Keratinocyte (primary cell): ENCODE results near the gene OPN4. TPM values are rescaled to one million over a fixed set of nuclear protein-coding genes. Genes with fewer than 3 reads are reported as not detected.

ENCODE experiments used
- DNase-seq: peaks from one replicate; pipeline ENCODE4 v3.0.0-alpha.2; 2011; ENCODE audit warnings: low read depth, missing footprints, low spot score
- FAIRE-seq: peaks from 2 replicates; lab custom pipeline; 2011; peaks lifted over from hg19 to GRCh38; lab: Jason Lieb, UNC
- H2AFZ ChIP-seq: 2 replicates; pipeline ENCODE4 v1.6.0; 2012; ENCODE audit warnings: low read length, control low read depth, inconsistent platforms; ENCODE audit not compliant: control insufficient read depth
- H3K27ac ChIP-seq: 2 replicates; pipeline ENCODE4 v1.5.1; 2011; ENCODE audit warnings: low read length; ENCODE audit not compliant: control insufficient read depth, insufficient read depth
- H3K27me3 ChIP-seq: 3 replicates; pipeline ENCODE4 v1.6.0; 2011; ENCODE audit warnings: low read length; ENCODE audit not compliant: control insufficient read depth, insufficient read depth; ENCODE audit errors: extremely low read depth
- H3K36me3 ChIP-seq, 2 experiments: 2 replicates in 1 of 2; 3 replicates in 1 of 2; pipeline ENCODE4 v1.5.1; 2011; ENCODE audit warnings: low read length in 2 of 2, mild to moderate bottlenecking in 1 of 2; ENCODE audit not compliant: control insufficient read depth in 2 of 2, insufficient read depth in 2 of 2; ENCODE audit errors: extremely low read depth in 1 of 2
- H3K4me1 ChIP-seq: 3 replicates; pipeline ENCODE4 v1.5.1; 2011; ENCODE audit warnings: low read length; ENCODE audit not compliant: control insufficient read depth, insufficient read depth; ENCODE audit errors: extremely low read depth
- H3K4me2 ChIP-seq: 3 replicates; pipeline ENCODE4 v1.6.0; 2011; ENCODE audit warnings: low read depth, low read length; ENCODE audit not compliant: control insufficient read depth, insufficient read depth; ENCODE audit errors: extremely low read depth
- H3K4me3 ChIP-seq, 3 experiments: fragments of 200-600 bp in 1 of 3; sonication (generic) in 1 of 3; 2 replicates in 2 of 3; 3 replicates in 1 of 3; pipeline ENCODE4 v1.5.1; 2011 to 2016; ENCODE audit warnings: low read length in 3 of 3, mild to moderate bottlenecking in 3 of 3, control low read depth in 2 of 3, inconsistent platforms in 1 of 3, low read depth in 1 of 3, mixed read lengths in 1 of 3, mixed run types in 1 of 3, moderate library complexity in 1 of 3; ENCODE audit not compliant: control insufficient read depth in 2 of 3, insufficient read depth in 2 of 3; ENCODE audit errors: extremely low read depth in 1 of 3
- H3K79me2 ChIP-seq: 2 replicates; pipeline ENCODE4 v1.6.0; 2012; ENCODE audit warnings: low read length; ENCODE audit not compliant: control insufficient read depth, insufficient read depth
- H3K9ac ChIP-seq: 3 replicates; pipeline ENCODE4 v1.6.0; 2011; ENCODE audit warnings: low read length; ENCODE audit not compliant: control insufficient read depth, insufficient read depth; ENCODE audit errors: extremely low read depth
- H3K9me1 ChIP-seq: 3 replicates; pipeline ENCODE4 v1.6.0; 2011; ENCODE audit warnings: low read length; ENCODE audit not compliant: control insufficient read depth, insufficient read depth; ENCODE audit errors: extremely low read depth
- H3K9me3 ChIP-seq: 2 replicates; pipeline ENCODE4 v1.5.1; 2012; ENCODE audit warnings: low read depth, low read length; ENCODE audit not compliant: control insufficient read depth
- H4K20me1 ChIP-seq: 3 replicates; pipeline ENCODE4 v1.6.0; 2011; ENCODE audit warnings: low read length; ENCODE audit not compliant: control insufficient read depth, insufficient read depth; ENCODE audit errors: extremely low read depth
- EZH2 ChIP-seq: IDR thresholded peaks from one replicate; pipeline ENCODE4 v1.6.1; 2012; ENCODE audit warnings: inconsistent platforms, mild to moderate bottlenecking, low read length, moderate library complexity
- dilution Hi-C: fragments of 300-500 bp; cut with MboI; formaldehyde crosslinking; loops from one replicate; pipeline ENCODE4 v1.7.0; 2020; ENCODE audit warnings: low sequenced_read_pairs; ENCODE audit not compliant: extremely low pct_ligation_motif_present
- polyA minus RNA-seq, 3 experiments: library from RNA; depleted of rRNA, polyadenylated mRNA; stranded (reverse); fragments of >200 nt; gene quantifications; 1 replicate in 1 of 3; 2 replicates in 1 of 3; 3 replicates in 1 of 3; pipeline ENCODE4 v1.2.3, GENCODE V29; 2011
- polyA plus RNA-seq, 5 experiments: library from polyadenylated mRNA; depleted of rRNA in 3 of 5; stranded (reverse) in 3 of 5; stranded (forward) in 1 of 5; unstranded in 1 of 5; fragments of >200 nt; gene quantifications; 1 replicate in 1 of 5; 2 replicates in 3 of 5; 3 replicates in 1 of 5; pipeline versions ENCODE4 v1.2.1 to v1.2.3, GENCODE V29; 2011 to 2012; ENCODE audit warnings: missing spikeins in 2 of 5, low read depth in 1 of 5, low replicate concordance in 1 of 5
- TF ChIP-seq, protein P1 (sequence below), 3 experiments: IDR thresholded peaks in 1 of 3; conservative IDR thresholded peaks in 1 of 3; optimal IDR thresholded peaks in 1 of 3; 2 replicates in 2 of 3; 3 replicates in 1 of 3; pipeline versions ENCODE3 to v1.5.1; 2011; ENCODE audit warnings: low read length in 3 of 3, mild to moderate bottlenecking in 3 of 3, moderate library complexity in 2 of 3, control low read depth in 1 of 3, inconsistent platforms in 1 of 3; ENCODE audit not compliant: insufficient read depth in 2 of 3; ENCODE audit errors: extremely low read depth in 1 of 3

The OPN4 gene, protein sequence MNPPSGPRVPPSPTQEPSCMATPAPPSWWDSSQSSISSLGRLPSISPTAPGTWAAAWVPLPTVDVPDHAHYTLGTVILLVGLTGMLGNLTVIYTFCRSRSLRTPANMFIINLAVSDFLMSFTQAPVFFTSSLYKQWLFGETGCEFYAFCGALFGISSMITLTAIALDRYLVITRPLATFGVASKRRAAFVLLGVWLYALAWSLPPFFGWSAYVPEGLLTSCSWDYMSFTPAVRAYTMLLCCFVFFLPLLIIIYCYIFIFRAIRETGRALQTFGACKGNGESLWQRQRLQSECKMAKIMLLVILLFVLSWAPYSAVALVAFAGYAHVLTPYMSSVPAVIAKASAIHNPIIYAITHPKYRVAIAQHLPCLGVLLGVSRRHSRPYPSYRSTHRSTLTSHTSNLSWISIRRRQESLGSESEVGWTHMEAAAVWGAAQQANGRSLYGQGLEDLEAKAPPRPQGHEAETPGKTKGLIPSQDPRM
- polyA plus RNA-seq (not detected in 3 replicates), polyA minus RNA-seq (not detected in 3 replicates)
- not detected for polyA plus RNA-seq (2011; ENCODE audit: low read depth)
- not detected in 2 replicates for polyA plus RNA-seq (2011; cell fraction: cytosol; rRNA removed)
- not detected in 2 replicates for polyA plus RNA-seq (2011; cell fraction: nucleus; rRNA removed)
- polyA plus RNA-seq (2012; ENCODE audit: low replicate concordance), result not detected in 2 replicates
- not detected for polyA minus RNA-seq (2011; cell fraction: cytosol; rRNA and poly(A)+ RNA removed)
- not detected in 2 replicates for polyA minus RNA-seq (2011; cell fraction: nucleus; rRNA and poly(A)+ RNA removed)

DNA sequence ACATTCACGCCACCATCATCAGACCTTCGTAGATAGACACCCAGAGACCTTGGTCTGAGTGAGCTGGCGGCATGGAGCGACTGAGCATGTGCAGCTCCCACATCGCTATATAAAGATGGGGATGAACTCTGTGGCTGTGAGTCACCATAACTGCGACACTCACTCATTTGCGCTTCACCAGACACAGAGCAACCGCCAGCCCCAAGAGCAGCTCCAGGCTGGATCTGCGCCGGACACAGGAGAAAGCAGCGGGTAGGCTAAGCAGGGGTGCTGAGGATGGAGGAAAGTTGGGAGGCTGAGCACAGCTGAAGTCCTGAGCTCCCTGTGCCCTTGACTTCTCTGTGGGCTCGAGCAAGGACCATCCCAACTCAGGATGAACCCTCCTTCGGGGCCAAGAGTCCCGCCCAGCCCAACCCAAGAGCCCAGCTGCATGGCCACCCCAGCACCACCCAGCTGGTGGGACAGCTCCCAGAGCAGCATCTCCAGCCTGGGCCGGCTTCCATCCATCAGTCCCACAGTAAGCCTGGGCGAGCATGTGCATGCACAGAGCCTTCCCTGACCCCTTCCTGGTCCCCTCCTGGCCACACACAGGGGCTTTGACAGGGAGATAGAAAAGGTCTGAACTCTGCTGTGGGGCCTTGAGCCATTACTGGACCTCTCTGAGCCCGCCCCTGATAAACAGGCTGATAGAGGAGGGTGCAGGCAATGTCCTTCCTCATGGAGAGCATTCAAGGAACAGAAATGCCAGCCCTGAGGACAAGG is at the start of gene OPN4:
OPN4 (plus strand) TSS at position 137 of the 762 bp plus-strand sequence; CDS start at position 374, 237 bp downstream.
- Histone ChIP-seq H3K27me3 (peaks cover 11% of the 10 kb centered on the region), H3K36me3 (no peaks in the 10 kb centered on the region), H3K4me3 (no peak within 1 kb of the TSS), H3K4me1 (peaks cover 5% of the 10 kb centered on the region), H4K20me1 (no peaks in the 10 kb centered on the region), H3K9me3 (no peaks in the 10 kb centered on the region), H3K27ac (no peak within 1 kb of the TSS), H3K9me1 (no peaks in the 10 kb centered on the region), H3K4me2 (no peak within 1 kb of the TSS), H3K79me2 (no peaks in the 10 kb centered on the region), H3K9ac (no peak within 1 kb of the TSS), H2AFZ (no peak within 1 kb of the TSS)
- FAIRE-seq (no peak), DNase-seq (no peak)
- TF ChIP-seq, protein P1, sequence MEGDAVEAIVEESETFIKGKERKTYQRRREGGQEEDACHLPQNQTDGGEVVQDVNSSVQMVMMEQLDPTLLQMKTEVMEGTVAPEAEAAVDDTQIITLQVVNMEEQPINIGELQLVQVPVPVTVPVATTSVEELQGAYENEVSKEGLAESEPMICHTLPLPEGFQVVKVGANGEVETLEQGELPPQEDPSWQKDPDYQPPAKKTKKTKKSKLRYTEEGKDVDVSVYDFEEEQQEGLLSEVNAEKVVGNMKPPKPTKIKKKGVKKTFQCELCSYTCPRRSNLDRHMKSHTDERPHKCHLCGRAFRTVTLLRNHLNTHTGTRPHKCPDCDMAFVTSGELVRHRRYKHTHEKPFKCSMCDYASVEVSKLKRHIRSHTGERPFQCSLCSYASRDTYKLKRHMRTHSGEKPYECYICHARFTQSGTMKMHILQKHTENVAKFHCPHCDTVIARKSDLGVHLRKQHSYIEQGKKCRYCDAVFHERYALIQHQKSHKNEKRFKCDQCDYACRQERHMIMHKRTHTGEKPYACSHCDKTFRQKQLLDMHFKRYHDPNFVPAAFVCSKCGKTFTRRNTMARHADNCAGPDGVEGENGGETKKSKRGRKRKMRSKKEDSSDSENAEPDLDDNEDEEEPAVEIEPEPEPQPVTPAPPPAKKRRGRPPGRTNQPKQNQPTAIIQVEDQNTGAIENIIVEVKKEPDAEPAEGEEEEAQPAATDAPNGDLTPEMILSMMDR (optimal IDR thresholded peaks at IDR 0.05 in 1 of 3, IDR thresholded peaks at IDR 0.05 in 1 of 3, conservative IDR thresholded peaks at IDR 0.05 in 1 of 3; ENCODE audit: extremely low read depth in 1 of 3, insufficient read depth in 2 of 3, low read length in 3 of 3), result no peak
- TF ChIP-seq EZH2, result no peak
- dilution Hi-C loops, result no loop called here

DNA sequence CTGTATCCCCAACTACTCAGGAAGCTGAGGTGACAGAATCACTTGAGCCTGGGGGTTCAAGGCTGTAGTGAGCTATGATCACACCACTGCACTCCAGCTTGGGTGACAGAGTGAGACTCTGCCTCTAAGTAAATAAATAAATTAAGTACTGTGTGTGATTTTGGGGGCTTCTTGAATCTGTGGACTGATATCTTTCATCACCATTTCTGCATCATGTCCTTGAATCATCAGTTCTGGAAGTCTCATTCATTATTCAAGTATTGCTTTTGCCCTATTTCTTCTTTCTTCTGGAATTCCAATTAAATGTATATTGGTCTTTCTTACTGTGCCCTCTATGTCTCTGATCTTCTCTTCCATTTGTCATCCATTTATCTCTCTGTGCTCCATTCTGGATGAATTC is 46.7 kb upstream of the OPN4 start:
- peaks cover 4% of the 10 kb centered on the region for H3K4me1 ChIP-seq
- H2AFZ ChIP-seq, result no peak overlapping the region
- H3K9me1 ChIP-seq, result no peaks in the 10 kb centered on the region
- no peak for FAIRE-seq
- DNase-seq, result no peak
- H3K27ac ChIP-seq, result no peak overlapping the region
- H3K4me2 ChIP-seq, result no peak overlapping the region
- no peak for TF ChIP-seq EZH2
- TF ChIP-seq, protein P1 (optimal IDR thresholded peaks at IDR 0.05 in 1 of 3, IDR thresholded peaks at IDR 0.05 in 1 of 3, conservative IDR thresholded peaks at IDR 0.05 in 1 of 3; ENCODE audit: extremely low read depth in 1 of 3, insufficient read depth in 2 of 3, low read length in 3 of 3), result no peak
- H3K27me3 ChIP-seq, result no peaks in the 10 kb centered on the region
- no peaks in the 10 kb centered on the region for H3K36me3 ChIP-seq
- no peaks in the 10 kb centered on the region for H3K9me3 ChIP-seq
- dilution Hi-C loops, result no loop called here
- H3K79me2 ChIP-seq, result no peaks in the 10 kb centered on the region
- no peak overlapping the region for H3K4me3 ChIP-seq
- no peaks in the 10 kb centered on the region for H4K20me1 ChIP-seq
- no peak overlapping the region for H3K9ac ChIP-seq
